IMR-90 (cell line): ENCODE results near the gene LYSMD4. TPM values are rescaled to one million over a fixed set of nuclear protein-coding genes. Genes with fewer than 3 reads are reported as not detected.

Experiments used
- ATAC-seq: fragments of 200-7000 bp; cut with Tn5 transposase; 2 replicates; pipeline ENCODE4 v1.9.1; 2020; ENCODE audit warnings: low read depth, mild to moderate bottlenecking, moderate library complexity
- BruUV-seq: library from RNA; stranded (reverse); fragments of 400-500 nt; replicated peaks from 2 replicates; lab custom pipeline; 2021; lab: Mats Ljungman, UMichigan
- CTCF ChIA-PET: fragments of 300-600 bp; formaldehyde crosslinking; extraction: SDS; loops from one replicate; lab custom pipeline; 2021; ENCODE audit warnings: antibody characterized with exemption; lab: Yijun Ruan, JAX
- POLR2A ChIA-PET: fragments of 300-600 bp; sonication (Branson Sonifier 250); formaldehyde crosslinking; loops from one replicate; lab custom pipeline; 2022; ENCODE audit warnings: antibody characterized with exemption; ENCODE audit not compliant: unreplicated experiment; lab: Charles Lee
- DNase-seq: peaks from one replicate; pipeline ENCODE4 v3.0.0; 2013
- H2AFZ ChIP-seq: replicated peaks from 2 replicates; pipeline ENCODE3; 2013; ENCODE audit warnings: low read length, mild to moderate bottlenecking; ENCODE audit not compliant: poor library complexity
- H2AK5ac ChIP-seq: 2 replicates; pipeline ENCODE4 v1.6.1; 2013; ENCODE audit warnings: low read depth, low read length, inconsistent platforms
- H2AK9ac ChIP-seq: replicated peaks from 2 replicates; pipeline ENCODE3; 2013; ENCODE audit warnings: mild to moderate bottlenecking, low read depth, low read length, moderate library complexity; ENCODE audit not compliant: poor library complexity
- H2BK120ac ChIP-seq: 2 replicates; pipeline ENCODE4 v1.6.1; 2013; ENCODE audit warnings: low read depth, low read length, inconsistent platforms
- H2BK15ac ChIP-seq: 3 replicates; pipeline ENCODE4 v1.6.1; 2013; ENCODE audit warnings: low read depth, low read length, inconsistent platforms
- H2BK20ac ChIP-seq: 2 replicates; pipeline ENCODE4 v1.6.1; 2013; ENCODE audit warnings: low read depth, mild to moderate bottlenecking, inconsistent platforms, low read length, moderate library complexity
- H2BK5ac ChIP-seq: 2 replicates; pipeline ENCODE4 v1.6.1; 2013; ENCODE audit warnings: mild to moderate bottlenecking, low read depth, low read length, inconsistent platforms; ENCODE audit not compliant: poor library complexity, severe bottlenecking
- H3K14ac ChIP-seq: replicated peaks from 2 replicates; pipeline ENCODE4 v1.6.1; 2013; ENCODE audit warnings: low read depth, low read length, inconsistent platforms
- H3K18ac ChIP-seq: 2 replicates; pipeline ENCODE4 v1.6.1; 2013; ENCODE audit warnings: low read depth, low read length, control low read depth
- H3K23ac ChIP-seq: 2 replicates; pipeline ENCODE4 v1.6.1; 2013; ENCODE audit warnings: low read depth, low read length, inconsistent platforms
- H3K27ac ChIP-seq: 2 replicates; pipeline ENCODE4 v1.5.1; 2013; ENCODE audit warnings: mild to moderate bottlenecking, control low read depth, low read length; ENCODE audit not compliant: insufficient read depth
- H3K27me3 ChIP-seq: 2 replicates; pipeline ENCODE4 v1.6.1; 2013; ENCODE audit warnings: low read length; ENCODE audit not compliant: control insufficient read depth, insufficient read depth
- H3K36me3 ChIP-seq: 2 replicates; pipeline ENCODE4 v1.6.1; 2013; ENCODE audit warnings: low read length, mixed read lengths; ENCODE audit not compliant: control insufficient read depth, insufficient read depth
- H3K4ac ChIP-seq: 2 replicates; pipeline ENCODE4 v1.6.1; 2013; ENCODE audit warnings: low read depth, low read length, inconsistent platforms
- H3K4me1 ChIP-seq: 2 replicates; pipeline ENCODE4 v1.6.1; 2013; ENCODE audit warnings: low read length, mixed read lengths; ENCODE audit not compliant: control insufficient read depth, insufficient read depth
- H3K4me2 ChIP-seq: 2 replicates; pipeline ENCODE4 v1.6.1; 2013; ENCODE audit warnings: low read depth, mild to moderate bottlenecking, control low read depth, low read length, moderate library complexity
- H3K4me3 ChIP-seq: 2 replicates; pipeline ENCODE4 v1.5.1; 2013; ENCODE audit warnings: low read depth, mild to moderate bottlenecking, control low read depth, low read length, moderate library complexity; ENCODE audit not compliant: insufficient read depth
- H3K56ac ChIP-seq: 2 replicates; pipeline ENCODE4 v1.6.1; 2013; ENCODE audit warnings: low read length, inconsistent platforms; ENCODE audit not compliant: insufficient read depth; ENCODE audit errors: extremely low read depth
- H3K79me1 ChIP-seq, 2 experiments: 2 replicates each; pipeline ENCODE4 v1.6.1; 2013; ENCODE audit warnings: low read length in 2 of 2, inconsistent platforms in 1 of 2, low read depth in 1 of 2
- H3K9ac ChIP-seq: 2 replicates; pipeline ENCODE4 v1.6.1; 2013; ENCODE audit warnings: low read depth, low read length, control low read depth
- H3K9me1 ChIP-seq: 2 replicates; pipeline ENCODE4 v1.6.1; 2013; ENCODE audit warnings: low read length, inconsistent platforms; ENCODE audit not compliant: insufficient read depth
- H3K9me3 ChIP-seq: 2 replicates; pipeline ENCODE4 v1.6.1; 2013; ENCODE audit warnings: low read length; ENCODE audit not compliant: control insufficient read depth, insufficient read depth
- H4K20me1 ChIP-seq: 2 replicates; pipeline ENCODE4 v1.6.1; 2013; ENCODE audit warnings: low read length, inconsistent platforms; ENCODE audit not compliant: insufficient read depth
- H4K5ac ChIP-seq: 2 replicates; pipeline ENCODE4 v1.6.1; 2013; ENCODE audit warnings: mild to moderate bottlenecking, low read depth, low read length, control low read depth
- H4K8ac ChIP-seq, 2 experiments: 2 replicates each; pipeline ENCODE4 v1.6.1; 2013; ENCODE audit warnings: low read depth in 2 of 2, low read length in 2 of 2, control low read depth in 1 of 2, inconsistent platforms in 1 of 2
- H4K91ac ChIP-seq: 2 replicates; pipeline ENCODE4 v1.6.1; 2013; ENCODE audit warnings: low read depth, low read length, inconsistent platforms; ENCODE audit not compliant: insufficient read depth
- BHLHE40 ChIP-seq: fragments of 150-350 bp; IDR thresholded peaks from 2 replicates; pipeline ENCODE4 v1.6.1; 2016; ENCODE audit warnings: mild to moderate bottlenecking, low read depth, low read length
- CEBPB ChIP-seq: IDR thresholded peaks from 2 replicates; pipeline ENCODE4 v1.6.1; 2012; ENCODE audit warnings: low read depth, low read length, improper control_type of control experiment
- CHD1 ChIP-seq: IDR thresholded peaks from 2 replicates; pipeline ENCODE4 v1.6.1; 2012; ENCODE audit warnings: low read depth, low read length, improper control_type of control experiment
- FOS ChIP-seq: fragments of 150-350 bp; IDR thresholded peaks from 2 replicates; pipeline ENCODE4 v1.6.1; 2016; ENCODE audit warnings: low read depth, low read length
- MAFK ChIP-seq: IDR thresholded peaks from 2 replicates; pipeline ENCODE4 v1.6.1; 2012; ENCODE audit warnings: low read depth, low read length, improper control_type of control experiment
- MAZ ChIP-seq: IDR thresholded peaks from 2 replicates; pipeline ENCODE4 v1.6.1; 2012; ENCODE audit warnings: low read depth, mild to moderate bottlenecking, low read length, improper control_type of control experiment, moderate library complexity, borderline replicate concordance
- MXI1 ChIP-seq: IDR thresholded peaks from 2 replicates; pipeline ENCODE4 v1.6.1; 2012; ENCODE audit warnings: low read depth, mild to moderate bottlenecking, low read length, moderate library complexity, borderline replicate concordance
- NFE2L2 ChIP-seq: fragments of 150-350 bp; IDR thresholded peaks from 2 replicates; pipeline ENCODE4 v1.6.1; 2016; ENCODE audit warnings: low read depth, mild to moderate bottlenecking, low read length
- POLR2A ChIP-seq: IDR thresholded peaks from 2 replicates; pipeline ENCODE4 v1.6.1; 2012; ENCODE audit warnings: mild to moderate bottlenecking, low read depth, low read length
- RAD21 ChIP-seq: IDR thresholded peaks from 2 replicates; pipeline ENCODE4 v1.6.1; 2012; ENCODE audit warnings: low read length, improper control_type of control experiment
- RCOR1 ChIP-seq: IDR thresholded peaks from 2 replicates; pipeline ENCODE4 v1.6.1; 2012; ENCODE audit warnings: mild to moderate bottlenecking, low read length, improper control_type of control experiment; ENCODE audit not compliant: insufficient replicate concordance
- RFX5 ChIP-seq: IDR thresholded peaks from 2 replicates; pipeline ENCODE4 v1.8.0; 2012; ENCODE audit warnings: low read depth, mild to moderate bottlenecking, low read length, moderate library complexity
- SMC3 ChIP-seq: fragments of 150-350 bp; IDR thresholded peaks from 2 replicates; pipeline ENCODE4 v1.6.1; 2016; ENCODE audit warnings: low read depth, mild to moderate bottlenecking, antibody characterized with exemption, low read length, moderate library complexity
- WGBS, 2 experiments: methylation state at CpG; one replicate each; pipeline versions ENCODE4 v1.1.5 to v1.1.7; 2013; ENCODE audit warnings: missing lambda C conversion rate in 2 of 2; ENCODE audit not compliant: insufficient read length in 1 of 2; ENCODE audit errors: extremely low coverage in 2 of 2; 5-methylcytosine and 5-hydroxymethylcytosine counted together
- dilution Hi-C: fragments of 300-500 bp; cut with HindIII; formaldehyde crosslinking; loops from one replicate; pipeline ENCODE4 v1.14.3; 2018; ENCODE audit warnings: low sequenced_read_pairs; ENCODE audit not compliant: unreplicated experiment
- in situ Hi-C: fragments of 300-500 bp; cut with MboI; formaldehyde crosslinking; loops from 3 replicates; pipeline ENCODE4 v1.14.3; 2019; ENCODE audit warnings: low sequenced_read_pairs, inconsistent platforms, mixed read lengths
- intact Hi-C: fragments of 100-400 bp; cut with micrococcal nuclease; formaldehyde crosslinking; loops from 2 replicates; pipeline ENCODE4 v1.10.0; 2022
- polyA plus RNA-seq, 3 experiments: library from polyadenylated mRNA; depleted of rRNA; stranded (reverse); fragments of >200 nt; gene quantifications; 2 replicates each; pipeline ENCODE4 v1.2.3, GENCODE V29; 2012; ENCODE audit warnings: low replicate concordance in 1 of 3
- total RNA-seq: library from RNA; depleted of rRNA; stranded (reverse); fragments of >200 nt; gene quantifications from 2 replicates; pipeline ENCODE4 v1.2.3, GENCODE V29; 2012
- TF ChIP-seq, protein P1 (sequence below): fragments of 150-350 bp; IDR thresholded peaks from 2 replicates; pipeline ENCODE4 v1.6.1; 2016; ENCODE audit warnings: low read depth, mild to moderate bottlenecking, low read length, moderate library complexity, borderline replicate concordance
- TF ChIP-seq, protein P2 (sequence below): conservative IDR thresholded peaks from 2 replicates; pipeline ENCODE4 v1.5.1; 2012; ENCODE audit warnings: mild to moderate bottlenecking, low read depth, low read length, improper control_type of control experiment

LYSMD4 gene
- total and polyA plus RNA-seq, 2 of the 4 experiments (the other 2 are of a cell fraction), result 4.5 to 5.0 TPM

DNA sequence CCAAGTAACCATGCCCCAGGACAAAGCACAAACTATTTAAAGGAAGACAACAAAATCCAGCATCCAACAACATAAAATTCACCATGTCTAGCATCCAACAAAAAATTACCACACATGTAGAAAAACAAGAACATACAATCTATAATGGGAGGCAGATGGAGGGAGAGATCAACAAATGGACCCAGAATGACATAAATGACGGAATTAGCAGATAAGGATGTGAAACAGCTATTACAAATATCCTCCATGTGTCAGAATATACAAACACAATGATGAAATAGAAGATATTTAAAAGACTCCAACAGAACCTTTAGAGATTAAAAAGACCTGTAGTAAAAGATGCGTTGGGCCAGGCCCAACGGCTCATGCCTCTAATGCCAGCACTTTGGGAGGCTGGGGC is 10.8 kb downstream of the LYSMD4 start:
- no peak for TF ChIP-seq BHLHE40
- no peak for TF ChIP-seq RFX5
- TF ChIP-seq SMC3, result no peak
- no peak for TF ChIP-seq FOS
- TF ChIP-seq MAZ, result no peak
- TF ChIP-seq, protein P1, sequence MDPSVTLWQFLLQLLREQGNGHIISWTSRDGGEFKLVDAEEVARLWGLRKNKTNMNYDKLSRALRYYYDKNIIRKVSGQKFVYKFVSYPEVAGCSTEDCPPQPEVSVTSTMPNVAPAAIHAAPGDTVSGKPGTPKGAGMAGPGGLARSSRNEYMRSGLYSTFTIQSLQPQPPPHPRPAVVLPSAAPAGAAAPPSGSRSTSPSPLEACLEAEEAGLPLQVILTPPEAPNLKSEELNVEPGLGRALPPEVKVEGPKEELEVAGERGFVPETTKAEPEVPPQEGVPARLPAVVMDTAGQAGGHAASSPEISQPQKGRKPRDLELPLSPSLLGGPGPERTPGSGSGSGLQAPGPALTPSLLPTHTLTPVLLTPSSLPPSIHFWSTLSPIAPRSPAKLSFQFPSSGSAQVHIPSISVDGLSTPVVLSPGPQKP, result no peak
- TF ChIP-seq MXI1, result no peak
- TF ChIP-seq RAD21, result no peak
- TF ChIP-seq POLR2A, result no peak
- TF ChIP-seq RCOR1, result no peak
- no peak for TF ChIP-seq MAFK
- TF ChIP-seq NFE2L2, result no peak
- TF ChIP-seq, protein P2, sequence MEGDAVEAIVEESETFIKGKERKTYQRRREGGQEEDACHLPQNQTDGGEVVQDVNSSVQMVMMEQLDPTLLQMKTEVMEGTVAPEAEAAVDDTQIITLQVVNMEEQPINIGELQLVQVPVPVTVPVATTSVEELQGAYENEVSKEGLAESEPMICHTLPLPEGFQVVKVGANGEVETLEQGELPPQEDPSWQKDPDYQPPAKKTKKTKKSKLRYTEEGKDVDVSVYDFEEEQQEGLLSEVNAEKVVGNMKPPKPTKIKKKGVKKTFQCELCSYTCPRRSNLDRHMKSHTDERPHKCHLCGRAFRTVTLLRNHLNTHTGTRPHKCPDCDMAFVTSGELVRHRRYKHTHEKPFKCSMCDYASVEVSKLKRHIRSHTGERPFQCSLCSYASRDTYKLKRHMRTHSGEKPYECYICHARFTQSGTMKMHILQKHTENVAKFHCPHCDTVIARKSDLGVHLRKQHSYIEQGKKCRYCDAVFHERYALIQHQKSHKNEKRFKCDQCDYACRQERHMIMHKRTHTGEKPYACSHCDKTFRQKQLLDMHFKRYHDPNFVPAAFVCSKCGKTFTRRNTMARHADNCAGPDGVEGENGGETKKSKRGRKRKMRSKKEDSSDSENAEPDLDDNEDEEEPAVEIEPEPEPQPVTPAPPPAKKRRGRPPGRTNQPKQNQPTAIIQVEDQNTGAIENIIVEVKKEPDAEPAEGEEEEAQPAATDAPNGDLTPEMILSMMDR, result no peak
- no peak for TF ChIP-seq CEBPB
- no peak for TF ChIP-seq CHD1
- ChIA-PET POLR2A (interaction anchor here (0.6 kb wide), 1 partner anchor 98 kb away, joined by 3 read pairs; no protein-coding TSS in a partner anchor), CTCF (interaction anchor here (0.9 kb wide), 1 partner anchor 18 kb away, joined by 3 read pairs; no protein-coding TSS in a partner anchor)
- DNase-seq, result no peak
- no peak for ATAC-seq
- no peak overlapping the region for H2AFZ ChIP-seq
- H3K9me3 ChIP-seq, result no peaks in the 10 kb centered on the region; the same call in 1 of the 2 replicates
- H2BK5ac ChIP-seq, result no peak overlapping the region
- no peaks in the 10 kb centered on the region; the same call in none of the 2 replicates for H3K4me1 ChIP-seq
- dilution Hi-C loops, result no loop called here
- H3K18ac ChIP-seq, result no peak overlapping the region
- no peaks in the 10 kb centered on the region; the same call in 1 of the 2 replicates for H4K20me1 ChIP-seq
- H3K4me2 ChIP-seq, result no peak overlapping the region
- H2BK120ac ChIP-seq, result no peak overlapping the region
- H3K14ac ChIP-seq, result no peak overlapping the region
- no peak overlapping the region for H2BK15ac ChIP-seq
- H3K23ac ChIP-seq, result no peak overlapping the region
- no peak overlapping the region for H4K5ac ChIP-seq
- no peak overlapping the region for H4K8ac ChIP-seq
- in situ Hi-C loops, result no loop called here
- no peak overlapping the region for H3K4ac ChIP-seq
- H2AK5ac ChIP-seq, result no peak overlapping the region
- intact Hi-C loops, result no loop called here
- H2AK9ac ChIP-seq, result no peak overlapping the region
- H3K79me1 ChIP-seq, result no peaks in the 10 kb centered on the region; a peak in 1 of 4 replicates
- H3K9ac ChIP-seq, result no peak overlapping the region
- BruUV-seq, result no TSS peak
- WGBS, 2 experiments, result 80% methylated on average over 1 of the region's 3 CpGs; no CpG with 5 or more reads in 1 of the 2 experiments
- H3K4me3 ChIP-seq, result no peak overlapping the region
- H3K9me1 ChIP-seq, result peaks cover 2% of the 10 kb centered on the region; the same call in 1 of the 2 replicates
- no peak overlapping the region for H4K91ac ChIP-seq
- no peak overlapping the region for H3K27ac ChIP-seq
- no peaks in the 10 kb centered on the region; the same call in 1 of the 2 replicates for H3K36me3 ChIP-seq
- H2BK20ac ChIP-seq, result no peak overlapping the region
- no peak overlapping the region for H3K56ac ChIP-seq
- H3K27me3 ChIP-seq, result no peaks in the 10 kb centered on the region
